Neural progenitor cell (in vitro differentiated cells): Measurements from ENCODE around the gene F5.

Source experiments
- CTCF ChIP-seq: fragments of 200-600 bp; sonication (generic); IDR thresholded peaks from 2 replicates; pipeline ENCODE4 v1.5.1; 2017; ENCODE audit warnings: antibody characterized with exemption, mild to moderate bottlenecking
- EZH2phosphoT487 ChIP-seq: fragments of 200-600 bp; sonication (generic); IDR thresholded peaks from 2 replicates; pipeline ENCODE4 v1.6.1; 2017; ENCODE audit warnings: antibody characterized with exemption

- TF ChIP-seq CTCF = no peak
- no peak for TF ChIP-seq EZH2phosphoT487
Observed at GRCh38 chr1:169510060-169510459, 76.2 kb downstream of the F5 start.
